Measurements from ENCODE around the gene EXOSC5.
"Not testable (repeated sequence)": the region's sequence is repeated elsewhere in the genome, so short reads cannot be mapped to it uniquely, and the experiment has no call there.

The EXOSC5 gene

GRCh38 chr19:41376241-41376997 lies 20.7 kb downstream of the EXOSC5 start, which contains the start of gene TMEM91:
TMEM91 (plus strand) TSS chr19:41376533; CDS start chr19:41378310, 1,777 bp downstream.
- POLR2A ChIA-PET = no interaction called here
- CTCF ChIA-PET = interaction anchor here (0.7 kb wide), 1 partner anchor 11 kb away, joined by 4 read pairs; no protein-coding TSS in a partner anchor
- DNase-seq (ENCODE audit: low read depth, low spot score) = no peak
- H3K4me3 ChIP-seq (ENCODE audit: low read depth, low read length) = peak within 1 kb of the TSS; percentile 59
- no peak for TF ChIP-seq CTCF (IDR thresholded peaks at IDR 0.05; ENCODE audit: insufficient read depth, low read length, missing control alignments)

GRCh38 chr19:41373993-41374392 lies 23.2 kb downstream of the EXOSC5 start:
- no peak overlapping the region for H3K4me3 ChIP-seq (ENCODE audit: low read depth, low read length)
- no peak for TF ChIP-seq CTCF (IDR thresholded peaks at IDR 0.05; ENCODE audit: insufficient read depth, low read length, missing control alignments)
- POLR2A ChIA-PET = no interaction called here
- CTCF ChIA-PET = no interaction called here
- DNase-seq (ENCODE audit: low read depth, low spot score) = peak; percentile 59

GRCh38 chr19:41372501-41372900 lies 24.7 kb downstream of the EXOSC5 start:
- ChIA-PET POLR2A (no interaction called here), CTCF (interaction anchor here (0.7 to 1.2 kb wide), 3 partner anchors 9 to 51 kb away, joined by 3 to 4 read pairs (median 4); no protein-coding TSS in a partner anchor)
- H3K4me3 ChIP-seq (ENCODE audit: low read depth, low read length) = no peak overlapping the region
- TF ChIP-seq CTCF (IDR thresholded peaks at IDR 0.05; ENCODE audit: insufficient read depth, low read length, missing control alignments) = no peak
- DNase-seq (ENCODE audit: low read depth, low spot score) = no peak

- no peak for TF ChIP-seq CTCF (IDR thresholded peaks at IDR 0.05; ENCODE audit: insufficient read depth, low read length, missing control alignments)
- DNase-seq (ENCODE audit: low read depth, low spot score) = no peak
- no peak overlapping the region for H3K4me3 ChIP-seq (ENCODE audit: low read depth, low read length)
- ChIA-PET CTCF (interaction anchor here (9.7 kb wide), 1 partner anchor 18 kb away, joined by 103 read pairs; the partner anchor contains the start of gene TGFB1), POLR2A (no interaction called here)
Measured at GRCh38 chr19:41371541-41371940, 25.6 kb downstream of the EXOSC5 start.

- POLR2A ChIA-PET; H3K4me3 ChIP-seq (ENCODE audit: low read depth, low read length); DNase-seq (ENCODE audit: low read depth, low spot score): not testable (repeated sequence)
- CTCF ChIA-PET = interaction anchor here (9.7 kb wide), 1 partner anchor 17 kb away, joined by 103 read pairs; the partner anchor contains the start of gene TGFB1
Measured at GRCh38 chr19:41371119-41371518, 26.0 kb downstream of the EXOSC5 start.

GRCh38 chr19:41369769-41370168 lies 27.4 kb downstream of the EXOSC5 start:
- POLR2A ChIA-PET = no interaction called here
- CTCF ChIA-PET = interaction anchor here (0.7 to 9.7 kb wide), 4 partner anchors 9 to 61 kb away, joined by 3 to 103 read pairs (median 6); partner anchors contain the start of gene TGFB1
- no peak overlapping the region for H3K4me3 ChIP-seq (ENCODE audit: low read depth, low read length)
- no peak for TF ChIP-seq CTCF (IDR thresholded peaks at IDR 0.05; ENCODE audit: insufficient read depth, low read length, missing control alignments)
- no peak for DNase-seq (ENCODE audit: low read depth, low spot score)
